OCI-LY7 (cell line): Measurements from ENCODE around the gene DAZ3. TPM values are rescaled to one million over a fixed set of nuclear protein-coding genes. Genes with fewer than 3 reads are reported as not detected.
"Not testable (repeated sequence)": the region's sequence is repeated elsewhere in the genome, so short reads cannot be mapped to it uniquely, and the experiment has no call there.

Source experiments
- Bru-seq: library from RNA; stranded (reverse); fragments of 400-500 nt; gene quantifications from one replicate; lab custom pipeline; 2021; lab: Mats Ljungman, UMichigan
- BruChase-seq, 2 experiments: library from RNA; stranded (reverse); fragments of 400-500 nt; gene quantifications; one replicate each; lab custom pipeline; 2021; lab: Mats Ljungman, UMichigan
- BruUV-seq: library from RNA; stranded (reverse); fragments of 400-500 nt; replicated peaks from 2 replicates; lab custom pipeline; 2021; lab: Mats Ljungman, UMichigan
- CTCF ChIA-PET: fragments of 300-600 bp; sonication (Branson Sonifier 250); formaldehyde crosslinking; loops from one replicate; lab custom pipeline; 2022; ENCODE audit warnings: antibody characterized with exemption; ENCODE audit not compliant: unreplicated experiment; lab: Charles Lee
- POLR2A ChIA-PET: fragments of 300-600 bp; sonication (Branson Sonifier 250); formaldehyde crosslinking; loops from one replicate; lab custom pipeline; 2022; ENCODE audit warnings: antibody characterized with exemption; lab: Charles Lee
- DNase-seq: peaks from one replicate; pipeline ENCODE4 v3.0.0-alpha.2; 2015; ENCODE audit warnings: low spot score
- H2AFZ ChIP-seq: fragments of 200-600 bp; sonication (generic), shearing (Covaris generic); 2 replicates; pipeline ENCODE4 v1.6.1; 2014; ENCODE audit warnings: mild to moderate bottlenecking, antibody characterized with exemption, low read length, moderate library complexity
- H3K27ac ChIP-seq: fragments of 200-600 bp; sonication (generic); 2 replicates; pipeline ENCODE4 v1.5.1; 2014; ENCODE audit warnings: mixed run types, low read depth, mild to moderate bottlenecking, moderate library complexity, low read length, inconsistent platforms; ENCODE audit not compliant: poor library complexity, severe bottlenecking
- H3K36me3 ChIP-seq: fragments of 200-600 bp; sonication (generic); 2 replicates; pipeline ENCODE4 v1.6.1; 2014; ENCODE audit warnings: mild to moderate bottlenecking, antibody characterized with exemption, low read length, moderate library complexity, mixed read lengths; ENCODE audit not compliant: insufficient read depth
- H3K4me1 ChIP-seq: fragments of 200-600 bp; sonication (generic); 2 replicates; pipeline ENCODE4 v1.5.1; 2014; ENCODE audit warnings: mild to moderate bottlenecking, low read length; ENCODE audit not compliant: insufficient read depth, poor library complexity, severe bottlenecking
- H3K4me2 ChIP-seq: fragments of 200-600 bp; sonication (generic); 2 replicates; pipeline ENCODE4 v1.6.1; 2014; ENCODE audit warnings: mild to moderate bottlenecking, low read length
- H3K4me3 ChIP-seq: fragments of 200-600 bp; sonication (generic); 2 replicates; pipeline ENCODE4 v1.5.1; 2014; ENCODE audit warnings: mild to moderate bottlenecking, low read depth, low read length; ENCODE audit not compliant: poor library complexity, severe bottlenecking
- H3K79me2 ChIP-seq: fragments of 200-600 bp; sonication (generic); 2 replicates; pipeline ENCODE4 v1.6.1; 2016; ENCODE audit warnings: low read depth, mild to moderate bottlenecking, low read length, moderate library complexity, mixed read lengths; ENCODE audit not compliant: insufficient read depth
- H3K9me2 ChIP-seq: fragments of 200-600 bp; sonication (generic); 2 replicates; pipeline ENCODE4 v1.6.1; 2016; ENCODE audit warnings: mild to moderate bottlenecking, low read length, mixed read lengths; ENCODE audit not compliant: insufficient read depth
- H3K9me3 ChIP-seq: fragments of 200-600 bp; sonication (generic); 2 replicates; pipeline ENCODE4 v1.6.1; 2014; ENCODE audit warnings: mild to moderate bottlenecking, mixed run types, low read length, mixed read lengths
- H4K20me1 ChIP-seq: fragments of 200-600 bp; sonication (generic); 2 replicates; pipeline ENCODE4 v1.6.1; 2014; ENCODE audit warnings: mild to moderate bottlenecking, antibody characterized with exemption, low read length, moderate library complexity, mixed read lengths; ENCODE audit not compliant: insufficient read depth
- intact Hi-C: fragments of 100-400 bp; cut with micrococcal nuclease; formaldehyde crosslinking; loops from one replicate; pipeline ENCODE4 v1.10.0; 2022; ENCODE audit not compliant: unreplicated experiment
- long read RNA-seq: library from polyadenylated mRNA; stranded (forward); transcript quantifications from one replicate; pipeline ENCODE4 v2.0.0, GENCODE V29; 2022
- total RNA-seq, 2 experiments: library from RNA; depleted of rRNA in 1 of 2; stranded (reverse); fragments of >200 nt in 1 of 2; shearing (Covaris generic) in 1 of 2; gene quantifications; 2 replicates each; pipeline ENCODE4 v1.2.3, GENCODE V29; 2014 to 2022

DAZ3 gene
- not detected in 2 replicates for total RNA-seq (2014; rRNA removed; shearing (Covaris generic))
- total RNA-seq (2022): not detected in 2 replicates
- not detected for Bru-seq, nascent RNA
- BruChase-seq, experiment 1, labeled RNA remaining after a 6-hour chase: not detected
- not detected for BruChase-seq, experiment 2, labeled RNA remaining after a 2-hour chase
- long read RNA-seq: 0 reads

- intact Hi-C loops, H3K36me3 ChIP-seq, H3K4me2 ChIP-seq, H3K9me3 ChIP-seq, DNase-seq, BruUV-seq, CTCF ChIA-PET, H2AFZ ChIP-seq, H3K27ac ChIP-seq, H3K4me3 ChIP-seq, H4K20me1 ChIP-seq, H3K79me2 ChIP-seq, H3K4me1 ChIP-seq, H3K9me2 ChIP-seq, POLR2A ChIA-PET: not testable (repeated sequence)
These were observed at the start of gene DAZ3 for GRCh38 chrY:24813293-24813692. Gene DAZ3 (minus strand): TSS chrY:24813393. CDS start chrY:24813185, 208 bp downstream.

DNA sequence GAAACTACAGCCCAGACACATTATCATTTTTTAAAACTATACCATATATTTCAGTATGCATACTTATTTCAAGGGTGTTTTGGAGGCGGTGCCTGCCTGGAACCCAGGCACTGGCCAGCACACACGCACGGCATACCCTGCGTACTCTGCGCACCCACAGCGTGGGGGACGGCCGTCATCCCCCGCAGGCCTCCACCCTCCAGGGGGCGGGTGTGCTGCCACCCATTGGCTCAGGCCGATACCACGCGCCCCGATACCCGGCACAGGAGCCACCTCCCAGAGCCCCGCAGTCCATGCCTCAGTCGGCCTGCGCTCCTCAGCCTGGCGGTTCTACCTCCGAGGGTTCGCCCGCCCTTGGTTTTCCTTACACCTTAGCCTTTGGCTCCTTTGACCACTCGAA lies 20.4 kb upstream of the DAZ3 start, which contains the start of gene DAZ4:
TSS of gene DAZ4 (plus strand) at position 301 of the 400 bp plus-strand sequence. CDS start 208 bp downstream, outside the sequence.
- H3K27ac ChIP-seq, H2AFZ ChIP-seq, H3K9me3 ChIP-seq, H3K4me1 ChIP-seq, intact Hi-C loops, POLR2A ChIA-PET, DNase-seq, H3K36me3 ChIP-seq, H4K20me1 ChIP-seq, H3K4me2 ChIP-seq, BruUV-seq, CTCF ChIA-PET, H3K79me2 ChIP-seq, H3K4me3 ChIP-seq, H3K9me2 ChIP-seq: not testable (repeated sequence)

DNA sequence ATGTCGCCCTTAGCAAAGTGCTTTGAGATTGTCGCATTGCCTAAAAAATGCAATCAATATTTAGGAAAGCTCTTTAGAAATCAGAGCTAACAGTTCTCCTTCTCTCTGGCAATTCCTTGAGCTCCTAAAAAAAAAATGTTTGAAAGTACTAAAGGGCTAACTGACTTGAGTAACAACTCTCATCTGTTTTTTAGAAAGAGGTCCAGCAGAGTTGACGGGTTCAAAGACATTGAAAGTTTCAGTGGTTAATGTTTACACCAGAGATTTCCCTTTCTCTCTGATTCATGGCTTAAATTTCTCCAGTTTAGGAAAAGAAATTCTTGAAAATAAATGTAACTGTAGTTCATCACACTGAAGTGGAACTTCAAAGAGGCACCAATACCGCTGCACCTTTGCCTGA lies 11.9 kb upstream of the DAZ3 start:
- BruUV-seq, H3K79me2 ChIP-seq, H3K9me2 ChIP-seq, CTCF ChIA-PET, H3K27ac ChIP-seq, POLR2A ChIA-PET, H3K36me3 ChIP-seq, H3K4me2 ChIP-seq, H3K4me1 ChIP-seq, DNase-seq, H3K4me3 ChIP-seq, intact Hi-C loops, H3K9me3 ChIP-seq, H2AFZ ChIP-seq, H4K20me1 ChIP-seq: not testable (repeated sequence)

DNA sequence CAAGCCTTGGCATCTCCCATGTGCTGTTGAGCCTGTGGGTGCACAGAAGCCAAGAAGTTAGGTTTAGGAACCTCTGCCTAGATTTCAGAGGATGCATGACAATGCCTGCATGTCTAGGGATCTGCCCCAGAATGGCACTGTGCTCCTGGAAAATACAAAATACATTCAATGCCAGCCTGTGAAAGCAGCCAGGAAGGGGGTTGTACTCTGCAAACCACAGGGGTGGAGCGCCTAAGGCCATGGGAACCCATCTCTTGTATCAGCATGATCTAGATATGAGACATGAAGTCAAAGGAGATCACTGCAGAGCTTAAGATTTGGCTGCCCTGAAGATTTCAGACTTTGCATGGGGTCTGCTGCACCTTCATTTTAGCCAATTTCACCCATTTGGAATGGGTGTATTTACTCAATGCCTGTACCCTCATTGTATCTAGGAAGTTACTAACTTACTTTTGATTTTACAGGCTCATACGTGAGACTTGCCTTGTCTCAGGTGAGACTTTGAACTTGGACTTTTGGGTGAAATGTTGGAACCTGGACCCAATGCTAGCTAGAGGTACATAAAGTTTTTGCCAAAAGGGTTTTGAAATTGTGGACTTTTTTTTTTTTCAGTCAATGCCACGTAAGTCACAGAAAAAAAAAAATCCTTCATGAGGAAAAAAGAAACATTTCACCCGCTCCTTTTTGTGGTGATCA lies 11.1 kb upstream of the DAZ3 start:
- H2AFZ ChIP-seq, POLR2A ChIA-PET, CTCF ChIA-PET, H4K20me1 ChIP-seq, H3K27ac ChIP-seq, H3K36me3 ChIP-seq, H3K9me3 ChIP-seq, DNase-seq, H3K4me3 ChIP-seq, H3K4me2 ChIP-seq, H3K4me1 ChIP-seq, intact Hi-C loops, H3K9me2 ChIP-seq, H3K79me2 ChIP-seq, BruUV-seq: not testable (repeated sequence)

DNA sequence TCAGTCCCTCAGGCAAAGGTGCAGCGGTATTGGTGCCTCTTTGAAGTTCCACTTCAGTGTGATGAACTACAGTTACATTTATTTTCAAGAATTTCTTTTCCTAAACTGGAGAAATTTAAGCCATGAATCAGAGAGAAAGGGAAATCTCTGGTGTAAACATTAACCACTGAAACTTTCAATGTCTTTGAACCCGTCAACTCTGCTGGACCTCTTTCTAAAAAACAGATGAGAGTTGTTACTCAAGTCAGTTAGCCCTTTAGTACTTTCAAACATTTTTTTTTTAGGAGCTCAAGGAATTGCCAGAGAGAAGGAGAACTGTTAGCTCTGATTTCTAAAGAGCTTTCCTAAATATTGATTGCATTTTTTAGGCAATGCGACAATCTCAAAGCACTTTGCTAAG lies 8.6 kb upstream of the DAZ3 start:
- H3K9me2 ChIP-seq, H3K4me3 ChIP-seq, H2AFZ ChIP-seq, intact Hi-C loops, H3K4me1 ChIP-seq, CTCF ChIA-PET, H3K79me2 ChIP-seq, DNase-seq, H3K27ac ChIP-seq, H3K36me3 ChIP-seq, H4K20me1 ChIP-seq, H3K9me3 ChIP-seq, POLR2A ChIA-PET, BruUV-seq, H3K4me2 ChIP-seq: not testable (repeated sequence)
